GM19240 (cell line): ENCODE measurements around the gene HOXA10.

Source experiments
- DNase-seq: peaks from one replicate; pipeline ENCODE4 v3.0.0; 2011; ENCODE audit warnings: low spot score; ENCODE audit not compliant: insufficient read length

Gene HOXA10

GRCh38 chr7:27157702-27158431 lies 16.3 kb downstream of the HOXA10 start:
- no peak for DNase-seq

- no peak for DNase-seq
Measured at GRCh38 chr7:27156916-27157701, 17.0 kb downstream of the HOXA10 start.

GRCh38 chr7:27156508-27156898 lies 17.6 kb downstream of the HOXA10 start, which contains the start of gene HOXA7:
Gene HOXA7 (minus strand): TSS chr7:27156675. CDS start chr7:27156545, 130 bp downstream.
- no peak for DNase-seq

- no peak for DNase-seq
Measured at GRCh38 chr7:27155816-27156507, 18.2 kb downstream of the HOXA10 start.

GRCh38 chr7:27154901-27155815 lies 19.0 kb downstream of the HOXA10 start:
- no peak for DNase-seq

- no peak for DNase-seq
Measured at GRCh38 chr7:27154369-27154768, 19.8 kb downstream of the HOXA10 start.

DNA sequence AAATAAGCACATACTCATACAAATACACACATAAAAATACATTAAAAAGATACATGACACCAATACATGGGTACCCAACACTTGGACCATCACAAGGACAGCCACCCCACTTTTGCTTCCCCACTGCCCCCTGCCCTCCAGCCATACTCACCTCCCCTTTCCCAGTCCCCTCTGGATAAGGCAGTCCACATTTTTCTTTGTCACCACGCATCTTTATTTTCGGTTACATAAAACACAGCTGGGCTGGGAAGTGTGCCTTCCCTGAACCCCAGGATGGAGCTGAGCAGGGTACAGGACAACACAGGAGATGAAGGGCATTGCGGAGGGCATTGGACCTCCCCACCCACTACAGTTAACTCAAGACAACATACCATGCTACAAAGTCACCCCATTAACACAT lies 20.6 kb downstream of the HOXA10 start:
- no peak for DNase-seq

DNA sequence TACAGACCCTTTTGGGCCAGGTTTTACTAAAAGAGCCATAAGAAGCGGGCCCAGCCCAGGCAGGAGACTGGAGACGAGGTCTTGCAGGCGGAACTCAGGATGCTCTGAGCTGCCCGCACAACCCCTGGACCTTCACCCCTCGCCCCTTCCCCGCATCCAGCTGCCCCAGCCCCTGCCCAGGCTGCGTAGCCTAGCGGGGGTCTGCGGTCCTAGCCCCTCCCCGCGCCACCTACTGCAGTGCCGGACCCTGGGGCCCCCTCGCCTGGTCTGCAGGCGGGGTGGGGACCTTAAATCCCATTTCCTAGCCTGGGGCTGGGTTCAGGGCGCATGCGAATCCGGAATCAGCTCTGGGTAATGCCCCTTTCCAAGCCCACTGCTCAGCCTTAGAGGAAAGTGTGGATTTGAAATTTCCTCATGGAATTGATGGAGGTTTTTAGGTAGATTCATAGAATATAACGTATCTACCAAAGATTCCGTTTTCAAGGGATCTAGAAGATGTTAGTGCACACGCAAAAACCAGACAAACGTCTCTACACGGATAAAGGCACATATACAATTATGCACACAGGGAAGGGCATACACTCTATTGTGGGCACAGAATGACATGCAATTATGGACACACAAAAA lies 21.2 kb downstream of the HOXA10 start:
- DNase-seq: no peak

DNA sequence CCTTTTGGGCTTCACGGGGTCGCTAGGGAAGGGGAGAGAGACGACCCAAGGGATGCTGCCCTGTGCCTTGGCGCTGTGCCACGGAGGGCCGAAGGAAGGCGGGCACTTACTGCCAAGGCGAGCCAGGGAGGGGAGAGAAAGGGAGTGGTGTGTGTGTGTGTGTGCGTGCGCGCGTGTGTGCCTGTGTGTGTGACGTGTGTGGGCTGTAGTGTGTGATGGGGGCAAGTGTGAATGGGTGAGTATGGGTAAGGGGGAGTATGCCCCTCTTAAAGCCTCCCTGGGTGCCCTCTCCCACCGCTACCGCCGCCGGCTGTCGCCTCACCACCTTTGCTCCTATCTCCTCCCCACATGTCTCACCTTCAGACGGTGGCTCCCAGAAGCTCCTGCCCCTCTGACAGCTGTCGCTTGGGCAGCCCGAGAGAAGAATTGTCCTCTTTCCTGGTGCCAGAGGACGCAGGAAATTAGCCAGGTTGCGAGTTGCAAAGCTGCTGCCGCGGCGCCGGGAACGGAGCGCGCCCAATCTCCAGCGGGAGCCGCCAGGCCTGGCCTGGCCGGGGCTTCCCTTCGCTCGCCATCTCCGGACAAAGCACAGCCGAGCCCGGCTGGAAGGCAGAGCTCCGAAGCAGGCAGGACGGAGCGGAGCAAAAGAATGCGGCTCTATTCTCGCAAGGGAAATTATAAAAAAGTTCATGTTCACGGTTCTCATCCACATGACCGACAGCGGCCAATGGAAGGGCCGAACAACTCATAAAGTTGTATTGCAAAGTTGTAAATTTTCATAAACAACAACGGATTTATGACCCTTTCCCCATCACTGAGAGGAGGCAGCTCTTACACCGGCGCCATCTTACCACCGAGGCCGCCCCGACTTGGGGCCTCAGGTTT lies 21.9 kb downstream of the HOXA10 start, which contains the start of gene HOXA3:
Gene HOXA3, minus strand, starts transcription at position 653 of the 885 bp plus-strand sequence. CDS start 41,943 bp downstream, outside the sequence.
- no peak for DNase-seq

DNA sequence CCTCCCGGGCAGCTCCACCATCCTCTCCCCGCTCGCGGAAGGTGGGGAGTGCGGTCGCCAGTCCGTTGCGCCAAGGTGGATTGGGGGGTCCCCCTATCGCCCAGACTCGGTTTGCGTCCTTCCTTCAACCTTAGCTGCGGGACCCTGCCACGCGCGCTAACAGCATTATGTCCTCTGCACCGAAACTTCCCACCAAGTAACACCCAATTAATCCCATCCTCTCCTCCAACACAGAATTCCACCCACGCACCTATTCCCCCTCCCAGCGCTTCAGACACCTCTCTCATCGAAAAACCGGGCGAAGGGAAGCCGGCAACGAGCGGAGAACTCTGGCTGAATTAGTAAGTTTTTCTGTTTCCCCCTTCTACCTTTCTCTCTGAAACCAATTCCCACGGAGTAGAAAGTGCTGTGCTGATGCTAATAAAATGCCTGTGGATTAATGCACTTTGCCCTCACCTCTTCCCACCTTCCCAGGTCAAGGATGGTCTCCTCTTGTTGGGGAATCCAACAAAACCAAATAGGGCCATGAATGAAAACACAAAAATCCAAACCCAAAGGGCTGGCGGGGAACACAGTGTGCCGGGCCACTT lies 22.7 kb downstream of the HOXA10 start:
- DNase-seq: no peak

- peak; percentile 80 for DNase-seq
Measured at GRCh38 chr7:27150568-27151340, 23.4 kb downstream of the HOXA10 start.

- no peak for DNase-seq
Measured at GRCh38 chr7:27149842-27150567, 24.1 kb downstream of the HOXA10 start.

GRCh38 chr7:27148756-27149641 lies 25.1 kb downstream of the HOXA10 start:
- no peak for DNase-seq

DNA sequence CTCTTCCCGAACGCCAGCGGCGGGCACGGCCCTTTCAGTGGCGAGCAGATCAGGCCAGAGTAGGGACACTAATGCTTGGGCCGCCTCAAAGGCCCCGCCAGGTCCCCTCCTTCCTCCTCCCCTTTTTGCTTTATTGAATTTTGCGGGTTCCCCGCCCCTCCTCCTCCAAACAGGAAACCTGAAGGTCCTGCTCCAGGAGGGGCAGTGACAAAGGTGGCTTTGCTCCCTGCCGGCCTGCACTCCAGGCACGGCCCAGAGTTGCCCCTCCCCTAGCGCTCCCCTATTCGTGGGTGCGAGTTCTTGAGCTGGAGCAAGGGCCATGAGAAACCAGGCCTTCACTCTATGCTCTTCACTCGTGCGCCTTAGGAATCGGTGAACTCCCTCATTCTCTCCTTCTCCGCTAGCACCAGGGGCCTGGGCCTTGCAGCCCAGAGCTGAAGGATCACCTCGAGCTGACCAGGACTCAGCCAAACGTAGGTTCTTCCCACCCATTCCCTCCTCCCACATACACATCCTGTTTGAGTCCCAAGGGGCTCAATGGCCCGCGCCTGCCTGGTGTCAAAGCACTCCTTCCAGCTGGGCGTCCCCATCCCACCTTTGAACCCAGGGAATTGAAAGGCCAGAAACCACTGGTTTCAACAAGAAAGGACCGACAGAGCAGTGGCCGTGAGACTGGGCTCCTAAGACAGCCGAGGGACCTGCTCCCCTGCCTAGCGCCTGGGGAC lies 25.9 kb downstream of the HOXA10 start:
- DNase-seq: no peak

- DNase-seq: no peak
Measured at GRCh38 chr7:27147199-27148030, 26.7 kb downstream of the HOXA10 start, which contains the start of gene HOXA6. Gene HOXA6 (minus strand): TSS chr7:27147774. CDS start chr7:27147749, 25 bp downstream.
